ENCODE results near the gene COX19. TPM values are rescaled to one million over a fixed set of nuclear protein-coding genes. Genes with fewer than 3 reads are reported as not detected.

COX19 gene
- total RNA-seq, 4 donors from 2014 or later, result 8.6 to 30.2 (median 16.9) TPM

DNA sequence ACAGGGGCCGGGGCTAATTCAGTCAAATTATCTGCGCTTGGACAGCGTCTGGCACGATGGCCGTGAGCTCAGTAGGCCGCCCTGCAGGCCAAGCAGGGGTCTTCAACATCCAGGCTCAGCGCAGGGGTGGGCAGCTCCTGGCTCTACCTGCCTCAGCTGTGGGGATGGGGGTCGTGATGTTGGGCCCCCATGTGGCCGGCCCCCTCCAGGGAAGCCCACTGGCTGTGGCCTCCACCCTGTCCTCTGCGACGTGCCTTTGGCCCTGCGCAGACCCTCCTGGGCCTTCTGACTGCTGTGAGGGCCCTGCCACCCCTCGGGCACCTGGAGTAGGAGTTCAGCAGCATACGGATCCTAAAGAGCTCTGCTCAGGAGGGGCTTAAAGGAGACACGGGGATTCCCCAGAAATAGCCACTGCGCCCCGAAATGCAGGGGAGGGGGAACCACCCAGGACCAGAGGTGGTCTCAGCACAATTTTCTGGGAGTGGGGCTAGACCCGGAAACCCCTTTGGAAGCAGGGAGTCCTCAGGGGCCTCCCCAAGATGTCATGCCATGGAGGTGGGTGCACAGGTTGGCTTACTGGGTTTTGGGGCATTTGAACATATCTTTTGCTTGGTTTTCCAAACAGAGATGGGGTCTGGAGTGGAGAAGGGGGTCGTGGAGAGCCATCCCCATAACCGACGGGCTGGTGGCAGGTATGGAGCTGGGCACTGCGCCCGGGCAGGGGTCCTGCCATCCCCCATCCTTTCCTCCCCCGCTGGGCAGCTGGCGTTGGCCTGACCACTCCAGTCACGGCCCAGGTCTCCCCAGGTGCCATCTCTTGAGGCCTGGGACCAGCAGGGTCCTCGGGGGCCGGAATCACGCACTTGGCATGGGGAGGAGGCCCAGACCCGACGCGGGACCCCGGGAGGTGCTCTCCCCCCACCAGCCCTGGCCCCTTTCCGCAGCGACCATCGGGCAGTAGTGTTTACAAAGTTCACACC lies 16.8 kb downstream of the COX19 start:
- DNase-seq, result peak; percentile 7
- Histone ChIP-seq H3K27me3 (peaks cover 3% of the 10 kb centered on the region), H3K27ac (no peak overlapping the region), H3K36me3 (no peaks in the 10 kb centered on the region), H3K4me3 (no peak overlapping the region), H3K4me1 (peaks cover 5 to 22% (median 17%) of the 10 kb centered on the region in 4 donors), H3K9me3 (no peaks in the 10 kb centered on the region)
- WGBS, 2 donors (ENCODE audit: low coverage in 1 of 2), result 78 to 82% methylated on average over 5 to 36 of the region's 36 CpGs
- intact Hi-C loops (cut with DNase I; ENCODE audit: low total_unique reads), result no loop called here
- TF ChIP-seq POLR2A (IDR thresholded peaks at IDR 0.05) (no peak), POLR2AphosphoS5 (IDR thresholded peaks at IDR 0.05) (no peak), EP300 (IDR thresholded peaks at IDR 0.05; ENCODE audit: low read depth) (no peak)
- TF ChIP-seq, protein P1, sequence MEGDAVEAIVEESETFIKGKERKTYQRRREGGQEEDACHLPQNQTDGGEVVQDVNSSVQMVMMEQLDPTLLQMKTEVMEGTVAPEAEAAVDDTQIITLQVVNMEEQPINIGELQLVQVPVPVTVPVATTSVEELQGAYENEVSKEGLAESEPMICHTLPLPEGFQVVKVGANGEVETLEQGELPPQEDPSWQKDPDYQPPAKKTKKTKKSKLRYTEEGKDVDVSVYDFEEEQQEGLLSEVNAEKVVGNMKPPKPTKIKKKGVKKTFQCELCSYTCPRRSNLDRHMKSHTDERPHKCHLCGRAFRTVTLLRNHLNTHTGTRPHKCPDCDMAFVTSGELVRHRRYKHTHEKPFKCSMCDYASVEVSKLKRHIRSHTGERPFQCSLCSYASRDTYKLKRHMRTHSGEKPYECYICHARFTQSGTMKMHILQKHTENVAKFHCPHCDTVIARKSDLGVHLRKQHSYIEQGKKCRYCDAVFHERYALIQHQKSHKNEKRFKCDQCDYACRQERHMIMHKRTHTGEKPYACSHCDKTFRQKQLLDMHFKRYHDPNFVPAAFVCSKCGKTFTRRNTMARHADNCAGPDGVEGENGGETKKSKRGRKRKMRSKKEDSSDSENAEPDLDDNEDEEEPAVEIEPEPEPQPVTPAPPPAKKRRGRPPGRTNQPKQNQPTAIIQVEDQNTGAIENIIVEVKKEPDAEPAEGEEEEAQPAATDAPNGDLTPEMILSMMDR (IDR thresholded peaks at IDR 0.05), result no peak
- in situ Hi-C loops (cut with MboI; ENCODE audit: low pct_ligation_motif_present in 1 of 4, low pct_unique_long_range_greater_than_20kb in 1 of 4, low sequenced_read_pairs in 3 of 4), result no loop called here

- in situ Hi-C loops (cut with MboI; ENCODE audit: low pct_ligation_motif_present in 1 of 4, low pct_unique_long_range_greater_than_20kb in 1 of 4, low sequenced_read_pairs in 3 of 4), result no loop called here
- intact Hi-C loops (cut with DNase I; ENCODE audit: low total_unique reads), result no loop called here
Observed at GRCh38 chr7:957418-958220, 17.7 kb downstream of the COX19 start.

DNA sequence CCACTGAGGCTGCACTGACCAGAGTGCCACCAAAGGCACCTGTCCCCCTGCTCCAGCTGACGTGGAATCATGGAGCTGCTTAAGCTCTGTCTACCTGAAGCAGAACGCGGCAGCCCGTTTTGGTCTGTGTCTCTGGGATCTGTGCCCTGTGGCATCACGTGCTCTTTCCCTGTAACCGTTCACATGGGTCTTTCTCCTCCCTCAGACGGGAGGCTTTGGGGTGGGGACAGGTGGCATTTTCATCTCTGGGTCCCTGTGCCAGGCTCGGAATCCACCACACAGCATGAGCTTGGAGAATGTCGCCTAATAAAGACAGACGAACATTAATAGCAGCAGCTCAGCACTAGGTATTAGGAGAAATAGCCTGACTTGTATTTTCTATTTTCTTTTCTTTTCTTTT lies 19.3 kb downstream of the COX19 start:
- H3K4me3 ChIP-seq, result no peak overlapping the region
- peaks cover 3% of the 10 kb centered on the region for H3K27me3 ChIP-seq
- peak overlapping the region in 1 of 4 donors; percentile 17 for H3K27ac ChIP-seq
- peak; percentile 5 for DNase-seq
- no peaks in the 10 kb centered on the region for H3K9me3 ChIP-seq
- in situ Hi-C loops (cut with MboI; ENCODE audit: low pct_ligation_motif_present in 1 of 4, low pct_unique_long_range_greater_than_20kb in 1 of 4, low sequenced_read_pairs in 3 of 4) (no loop called here), intact Hi-C loops (cut with DNase I; ENCODE audit: low total_unique reads) (no loop called here)
- no peaks in the 10 kb centered on the region for H3K36me3 ChIP-seq
- TF ChIP-seq POLR2AphosphoS5 (IDR thresholded peaks at IDR 0.05) (no peak), EP300 (IDR thresholded peaks at IDR 0.05; ENCODE audit: low read depth) (no peak), POLR2A (IDR thresholded peaks at IDR 0.05) (no peak)
- TF ChIP-seq, protein P1 (IDR thresholded peaks at IDR 0.05), result no peak
- 80 to 89% methylated on average over 4 to 10 of the region's 10 CpGs for WGBS, 2 donors (ENCODE audit: low coverage in 1 of 2)
- peaks cover 6 to 27% (median 23%) of the 10 kb centered on the region in 4 donors for H3K4me1 ChIP-seq

More at GRCh38 chr7:957418-958220, 17.7 kb downstream of the COX19 start:
- H3K4me1 ChIP-seq, result peaks cover 2 to 23% (median 18%) of the 10 kb centered on the region in 4 donors
- peak; percentile 32 for DNase-seq
- no peaks in the 10 kb centered on the region for H3K36me3 ChIP-seq
- no peaks in the 10 kb centered on the region for H3K9me3 ChIP-seq
- peaks cover 3% of the 10 kb centered on the region for H3K27me3 ChIP-seq
- TF ChIP-seq EP300 (IDR thresholded peaks at IDR 0.05; ENCODE audit: low read depth), result no peak
- TF ChIP-seq POLR2A (IDR thresholded peaks at IDR 0.05), result no peak
- no peak overlapping the region for H3K27ac ChIP-seq
- WGBS, 2 donors (ENCODE audit: low coverage in 1 of 2), result 91% methylated on average over 29 of the region's 32 CpGs; no CpG with 5 or more reads in 1 of the 2 donors
- no peak overlapping the region for H3K4me3 ChIP-seq

DNA sequence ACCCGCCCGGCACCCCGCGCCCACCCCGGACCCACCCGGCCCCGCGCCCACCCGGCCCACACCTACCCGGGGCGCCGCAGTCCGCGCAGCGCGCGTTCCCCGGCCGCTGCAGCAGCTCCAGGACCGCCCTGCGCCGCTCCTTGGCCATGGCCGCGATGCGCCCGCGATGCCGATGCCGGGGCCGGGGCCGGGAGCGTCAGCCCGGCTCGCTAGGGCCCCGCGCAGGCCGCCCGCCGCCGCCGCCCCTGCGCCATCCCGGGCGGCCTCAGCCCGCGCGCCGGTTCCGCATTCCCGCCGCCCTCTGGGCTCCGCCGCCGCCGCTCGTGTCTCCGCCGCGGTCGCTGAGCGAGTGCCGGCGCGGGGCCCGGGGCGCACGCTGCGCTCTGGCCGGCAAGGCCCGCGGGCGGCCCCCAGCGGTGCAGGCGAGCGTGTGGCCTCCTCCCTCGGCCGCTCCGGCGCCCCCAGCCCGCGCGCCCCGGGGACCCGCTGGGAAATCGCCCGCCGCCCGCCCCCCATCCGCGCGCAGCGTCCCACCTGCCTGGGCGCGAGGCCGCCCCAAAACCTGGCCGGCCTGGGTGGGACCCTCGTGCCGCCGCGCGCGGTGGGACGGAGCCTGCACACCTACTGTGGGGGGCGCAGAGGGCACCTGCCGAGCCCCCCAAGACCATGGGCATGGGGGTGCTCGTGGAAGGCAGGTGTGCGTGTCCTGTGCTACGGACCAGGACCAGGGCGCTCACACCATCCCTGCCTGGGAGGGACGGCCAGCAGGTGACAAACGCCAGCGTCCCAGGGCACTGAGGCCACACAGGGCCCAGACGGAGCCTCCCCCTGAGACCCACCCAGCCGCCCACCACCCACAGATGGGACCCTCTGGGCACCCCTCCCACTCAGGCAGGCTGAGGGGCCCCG lies 20.8 kb downstream of the COX19 start, which contains the start of gene ADAP1:
ADAP1 (minus strand) TSS at position 351 of the 909 bp plus-strand sequence; CDS start at position 148, 203 bp downstream.
- TF ChIP-seq POLR2AphosphoS5 (IDR thresholded peaks at IDR 0.05) (peak in 1 of 3 donors; percentile 37), EP300 (IDR thresholded peaks at IDR 0.05; ENCODE audit: low read depth) (no peak), POLR2A (IDR thresholded peaks at IDR 0.05) (no peak)
- TF ChIP-seq, protein P1 (IDR thresholded peaks at IDR 0.05), result peak in 2 of 5 experiments; percentile 12 to 24
- H3K36me3 ChIP-seq, result no peaks in the 10 kb centered on the region
- H3K27me3 ChIP-seq, result peaks cover 3% of the 10 kb centered on the region
- in situ Hi-C loops (cut with MboI; ENCODE audit: low pct_ligation_motif_present in 1 of 4, low pct_unique_long_range_greater_than_20kb in 1 of 4, low sequenced_read_pairs in 3 of 4), result no loop called here
- intact Hi-C loops (cut with DNase I; ENCODE audit: low total_unique reads), result no loop called here
- 20% methylated on average over 21 of the region's 115 CpGs; no CpG with 5 or more reads in 1 of the 2 donors for WGBS, 2 donors (ENCODE audit: low coverage in 1 of 2)
- DNase-seq, result peak; percentile 62
- H3K4me3 ChIP-seq, result peak within 1 kb of the TSS; percentile 32 to 76 (median 64)
- peaks cover 6 to 27% (median 23%) of the 10 kb centered on the region in 4 donors for H3K4me1 ChIP-seq
- H3K27ac ChIP-seq, result peak within 1 kb of the TSS; percentile 84 to 91 (median 91)
- no peaks in the 10 kb centered on the region for H3K9me3 ChIP-seq
